Measurements from ENCODE around the gene LRRC3C.

DNA sequence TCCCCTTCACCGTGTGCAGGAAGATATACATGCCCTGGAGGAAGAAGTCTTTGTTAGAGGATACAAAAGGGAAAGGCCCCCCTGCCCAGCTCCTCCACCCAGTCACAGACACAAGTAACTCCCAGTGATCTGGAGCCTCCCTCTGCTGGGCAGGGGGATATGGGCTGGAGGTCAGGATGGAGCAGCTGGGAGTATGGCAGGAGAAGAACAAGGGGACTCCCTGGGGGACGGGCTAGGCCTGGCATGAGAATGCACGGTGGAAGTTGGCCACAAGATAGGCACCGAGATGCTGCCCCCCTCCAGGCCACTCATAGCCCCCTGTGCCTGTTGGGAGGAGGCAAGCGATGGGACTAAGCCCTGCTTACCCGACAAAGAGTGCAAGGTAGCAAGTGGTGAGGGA is 4.3 kb upstream of the LRRC3C start:
- TF ChIP-seq, protein P1, sequence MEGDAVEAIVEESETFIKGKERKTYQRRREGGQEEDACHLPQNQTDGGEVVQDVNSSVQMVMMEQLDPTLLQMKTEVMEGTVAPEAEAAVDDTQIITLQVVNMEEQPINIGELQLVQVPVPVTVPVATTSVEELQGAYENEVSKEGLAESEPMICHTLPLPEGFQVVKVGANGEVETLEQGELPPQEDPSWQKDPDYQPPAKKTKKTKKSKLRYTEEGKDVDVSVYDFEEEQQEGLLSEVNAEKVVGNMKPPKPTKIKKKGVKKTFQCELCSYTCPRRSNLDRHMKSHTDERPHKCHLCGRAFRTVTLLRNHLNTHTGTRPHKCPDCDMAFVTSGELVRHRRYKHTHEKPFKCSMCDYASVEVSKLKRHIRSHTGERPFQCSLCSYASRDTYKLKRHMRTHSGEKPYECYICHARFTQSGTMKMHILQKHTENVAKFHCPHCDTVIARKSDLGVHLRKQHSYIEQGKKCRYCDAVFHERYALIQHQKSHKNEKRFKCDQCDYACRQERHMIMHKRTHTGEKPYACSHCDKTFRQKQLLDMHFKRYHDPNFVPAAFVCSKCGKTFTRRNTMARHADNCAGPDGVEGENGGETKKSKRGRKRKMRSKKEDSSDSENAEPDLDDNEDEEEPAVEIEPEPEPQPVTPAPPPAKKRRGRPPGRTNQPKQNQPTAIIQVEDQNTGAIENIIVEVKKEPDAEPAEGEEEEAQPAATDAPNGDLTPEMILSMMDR (conservative IDR thresholded peaks at IDR 0.05; ENCODE audit: low read length): no peak
- TF ChIP-seq EZH2phosphoT487 (IDR thresholded peaks at IDR 0.05; ENCODE audit: borderline replicate concordance): no peak

Data from Loucy (cell line).